IMR-90 (cell line): ENCODE measurements around the gene GAGE12H. TPM values are rescaled to one million over a fixed set of nuclear protein-coding genes. Genes with fewer than 3 reads are reported as not detected.

Source experiments
- ATAC-seq: fragments of 200-7000 bp; cut with Tn5 transposase; 2 replicates; pipeline ENCODE4 v1.9.1; 2020; ENCODE audit warnings: low read depth, mild to moderate bottlenecking, moderate library complexity
- BruUV-seq: library from RNA; stranded (reverse); fragments of 400-500 nt; replicated peaks from 2 replicates; lab custom pipeline; 2021; lab: Mats Ljungman, UMichigan
- CTCF ChIA-PET: fragments of 300-600 bp; formaldehyde crosslinking; extraction: SDS; loops from one replicate; lab custom pipeline; 2021; ENCODE audit warnings: antibody characterized with exemption; lab: Yijun Ruan, JAX
- POLR2A ChIA-PET: fragments of 300-600 bp; sonication (Branson Sonifier 250); formaldehyde crosslinking; loops from one replicate; lab custom pipeline; 2022; ENCODE audit warnings: antibody characterized with exemption; ENCODE audit not compliant: unreplicated experiment; lab: Charles Lee
- DNase-seq: peaks from one replicate; pipeline ENCODE4 v3.0.0; 2013
- H2AFZ ChIP-seq: replicated peaks from 2 replicates; pipeline ENCODE3; 2013; ENCODE audit warnings: low read length, mild to moderate bottlenecking; ENCODE audit not compliant: poor library complexity
- H2AK5ac ChIP-seq: 2 replicates; pipeline ENCODE4 v1.6.1; 2013; ENCODE audit warnings: low read depth, low read length, inconsistent platforms
- H2AK9ac ChIP-seq: replicated peaks from 2 replicates; pipeline ENCODE3; 2013; ENCODE audit warnings: mild to moderate bottlenecking, low read depth, low read length, moderate library complexity; ENCODE audit not compliant: poor library complexity
- H2BK120ac ChIP-seq: 2 replicates; pipeline ENCODE4 v1.6.1; 2013; ENCODE audit warnings: low read depth, low read length, inconsistent platforms
- H2BK15ac ChIP-seq: 3 replicates; pipeline ENCODE4 v1.6.1; 2013; ENCODE audit warnings: low read depth, low read length, inconsistent platforms
- H2BK20ac ChIP-seq: 2 replicates; pipeline ENCODE4 v1.6.1; 2013; ENCODE audit warnings: low read depth, mild to moderate bottlenecking, inconsistent platforms, low read length, moderate library complexity
- H2BK5ac ChIP-seq: 2 replicates; pipeline ENCODE4 v1.6.1; 2013; ENCODE audit warnings: mild to moderate bottlenecking, low read depth, low read length, inconsistent platforms; ENCODE audit not compliant: poor library complexity, severe bottlenecking
- H3K14ac ChIP-seq: replicated peaks from 2 replicates; pipeline ENCODE4 v1.6.1; 2013; ENCODE audit warnings: low read depth, low read length, inconsistent platforms
- H3K18ac ChIP-seq: 2 replicates; pipeline ENCODE4 v1.6.1; 2013; ENCODE audit warnings: low read depth, low read length, control low read depth
- H3K23ac ChIP-seq: 2 replicates; pipeline ENCODE4 v1.6.1; 2013; ENCODE audit warnings: low read depth, low read length, inconsistent platforms
- H3K27ac ChIP-seq: 2 replicates; pipeline ENCODE4 v1.5.1; 2013; ENCODE audit warnings: mild to moderate bottlenecking, control low read depth, low read length; ENCODE audit not compliant: insufficient read depth
- H3K27me3 ChIP-seq: 2 replicates; pipeline ENCODE4 v1.6.1; 2013; ENCODE audit warnings: low read length; ENCODE audit not compliant: control insufficient read depth, insufficient read depth
- H3K36me3 ChIP-seq: 2 replicates; pipeline ENCODE4 v1.6.1; 2013; ENCODE audit warnings: low read length, mixed read lengths; ENCODE audit not compliant: control insufficient read depth, insufficient read depth
- H3K4ac ChIP-seq: 2 replicates; pipeline ENCODE4 v1.6.1; 2013; ENCODE audit warnings: low read depth, low read length, inconsistent platforms
- H3K4me1 ChIP-seq: 2 replicates; pipeline ENCODE4 v1.6.1; 2013; ENCODE audit warnings: low read length, mixed read lengths; ENCODE audit not compliant: control insufficient read depth, insufficient read depth
- H3K4me2 ChIP-seq: 2 replicates; pipeline ENCODE4 v1.6.1; 2013; ENCODE audit warnings: low read depth, mild to moderate bottlenecking, control low read depth, low read length, moderate library complexity
- H3K4me3 ChIP-seq: 2 replicates; pipeline ENCODE4 v1.5.1; 2013; ENCODE audit warnings: low read depth, mild to moderate bottlenecking, control low read depth, low read length, moderate library complexity; ENCODE audit not compliant: insufficient read depth
- H3K56ac ChIP-seq: 2 replicates; pipeline ENCODE4 v1.6.1; 2013; ENCODE audit warnings: low read length, inconsistent platforms; ENCODE audit not compliant: insufficient read depth; ENCODE audit errors: extremely low read depth
- H3K79me1 ChIP-seq, 2 experiments: 2 replicates each; pipeline ENCODE4 v1.6.1; 2013; ENCODE audit warnings: low read length in 2 of 2, inconsistent platforms in 1 of 2, low read depth in 1 of 2
- H3K9ac ChIP-seq: 2 replicates; pipeline ENCODE4 v1.6.1; 2013; ENCODE audit warnings: low read depth, low read length, control low read depth
- H3K9me1 ChIP-seq: 2 replicates; pipeline ENCODE4 v1.6.1; 2013; ENCODE audit warnings: low read length, inconsistent platforms; ENCODE audit not compliant: insufficient read depth
- H3K9me3 ChIP-seq: 2 replicates; pipeline ENCODE4 v1.6.1; 2013; ENCODE audit warnings: low read length; ENCODE audit not compliant: control insufficient read depth, insufficient read depth
- H4K20me1 ChIP-seq: 2 replicates; pipeline ENCODE4 v1.6.1; 2013; ENCODE audit warnings: low read length, inconsistent platforms; ENCODE audit not compliant: insufficient read depth
- H4K5ac ChIP-seq: 2 replicates; pipeline ENCODE4 v1.6.1; 2013; ENCODE audit warnings: mild to moderate bottlenecking, low read depth, low read length, control low read depth
- H4K8ac ChIP-seq, 2 experiments: 2 replicates each; pipeline ENCODE4 v1.6.1; 2013; ENCODE audit warnings: low read depth in 2 of 2, low read length in 2 of 2, control low read depth in 1 of 2, inconsistent platforms in 1 of 2
- H4K91ac ChIP-seq: 2 replicates; pipeline ENCODE4 v1.6.1; 2013; ENCODE audit warnings: low read depth, low read length, inconsistent platforms; ENCODE audit not compliant: insufficient read depth
- BHLHE40 ChIP-seq: fragments of 150-350 bp; IDR thresholded peaks from 2 replicates; pipeline ENCODE4 v1.6.1; 2016; ENCODE audit warnings: mild to moderate bottlenecking, low read depth, low read length
- CEBPB ChIP-seq: IDR thresholded peaks from 2 replicates; pipeline ENCODE4 v1.6.1; 2012; ENCODE audit warnings: low read depth, low read length, improper control_type of control experiment
- CHD1 ChIP-seq: IDR thresholded peaks from 2 replicates; pipeline ENCODE4 v1.6.1; 2012; ENCODE audit warnings: low read depth, low read length, improper control_type of control experiment
- ELK1 ChIP-seq: fragments of 150-350 bp; IDR thresholded peaks from 2 replicates; pipeline ENCODE4 v1.6.1; 2016; ENCODE audit warnings: low read depth, mild to moderate bottlenecking, low read length, moderate library complexity, borderline replicate concordance
- FOS ChIP-seq: fragments of 150-350 bp; IDR thresholded peaks from 2 replicates; pipeline ENCODE4 v1.6.1; 2016; ENCODE audit warnings: low read depth, low read length
- MAFK ChIP-seq: IDR thresholded peaks from 2 replicates; pipeline ENCODE4 v1.6.1; 2012; ENCODE audit warnings: low read depth, low read length, improper control_type of control experiment
- MAZ ChIP-seq: IDR thresholded peaks from 2 replicates; pipeline ENCODE4 v1.6.1; 2012; ENCODE audit warnings: low read depth, mild to moderate bottlenecking, low read length, improper control_type of control experiment, moderate library complexity, borderline replicate concordance
- MXI1 ChIP-seq: IDR thresholded peaks from 2 replicates; pipeline ENCODE4 v1.6.1; 2012; ENCODE audit warnings: low read depth, mild to moderate bottlenecking, low read length, moderate library complexity, borderline replicate concordance
- NFE2L2 ChIP-seq: fragments of 150-350 bp; IDR thresholded peaks from 2 replicates; pipeline ENCODE4 v1.6.1; 2016; ENCODE audit warnings: low read depth, mild to moderate bottlenecking, low read length
- POLR2A ChIP-seq: IDR thresholded peaks from 2 replicates; pipeline ENCODE4 v1.6.1; 2012; ENCODE audit warnings: mild to moderate bottlenecking, low read depth, low read length
- RAD21 ChIP-seq: IDR thresholded peaks from 2 replicates; pipeline ENCODE4 v1.6.1; 2012; ENCODE audit warnings: low read length, improper control_type of control experiment
- RCOR1 ChIP-seq: IDR thresholded peaks from 2 replicates; pipeline ENCODE4 v1.6.1; 2012; ENCODE audit warnings: mild to moderate bottlenecking, low read length, improper control_type of control experiment; ENCODE audit not compliant: insufficient replicate concordance
- RFX5 ChIP-seq: IDR thresholded peaks from 2 replicates; pipeline ENCODE4 v1.8.0; 2012; ENCODE audit warnings: low read depth, mild to moderate bottlenecking, low read length, moderate library complexity
- SMC3 ChIP-seq: fragments of 150-350 bp; IDR thresholded peaks from 2 replicates; pipeline ENCODE4 v1.6.1; 2016; ENCODE audit warnings: low read depth, mild to moderate bottlenecking, antibody characterized with exemption, low read length, moderate library complexity
- USF2 ChIP-seq: fragments of 150-350 bp; IDR thresholded peaks from 2 replicates; pipeline ENCODE4 v1.6.1; 2017; ENCODE audit warnings: mild to moderate bottlenecking, antibody characterized with exemption, low read length, low read depth
- WGBS, 2 experiments: methylation state at CpG; one replicate each; pipeline versions ENCODE4 v1.1.5 to v1.1.7; 2013; ENCODE audit warnings: missing lambda C conversion rate in 2 of 2; ENCODE audit not compliant: insufficient read length in 1 of 2; ENCODE audit errors: extremely low coverage in 2 of 2; 5-methylcytosine and 5-hydroxymethylcytosine counted together
- dilution Hi-C: fragments of 300-500 bp; cut with HindIII; formaldehyde crosslinking; loops from one replicate; pipeline ENCODE4 v1.14.3; 2018; ENCODE audit warnings: low sequenced_read_pairs; ENCODE audit not compliant: unreplicated experiment
- in situ Hi-C: fragments of 300-500 bp; cut with MboI; formaldehyde crosslinking; loops from 3 replicates; pipeline ENCODE4 v1.14.3; 2019; ENCODE audit warnings: low sequenced_read_pairs, inconsistent platforms, mixed read lengths
- intact Hi-C: fragments of 100-400 bp; cut with micrococcal nuclease; formaldehyde crosslinking; loops from 2 replicates; pipeline ENCODE4 v1.10.0; 2022
- polyA plus RNA-seq, 3 experiments: library from polyadenylated mRNA; depleted of rRNA; stranded (reverse); fragments of >200 nt; gene quantifications; 2 replicates each; pipeline ENCODE4 v1.2.3, GENCODE V29; 2012; ENCODE audit warnings: low replicate concordance in 1 of 3
- total RNA-seq: library from RNA; depleted of rRNA; stranded (reverse); fragments of >200 nt; gene quantifications from 2 replicates; pipeline ENCODE4 v1.2.3, GENCODE V29; 2012
- TF ChIP-seq, protein P1 (sequence below): conservative IDR thresholded peaks from 2 replicates; pipeline ENCODE4 v1.5.1; 2012; ENCODE audit warnings: mild to moderate bottlenecking, low read depth, low read length, improper control_type of control experiment

Gene GAGE12H
- total and polyA plus RNA-seq, 2 of the 4 experiments (the other 2 are of a cell fraction), result not detected

DNA sequence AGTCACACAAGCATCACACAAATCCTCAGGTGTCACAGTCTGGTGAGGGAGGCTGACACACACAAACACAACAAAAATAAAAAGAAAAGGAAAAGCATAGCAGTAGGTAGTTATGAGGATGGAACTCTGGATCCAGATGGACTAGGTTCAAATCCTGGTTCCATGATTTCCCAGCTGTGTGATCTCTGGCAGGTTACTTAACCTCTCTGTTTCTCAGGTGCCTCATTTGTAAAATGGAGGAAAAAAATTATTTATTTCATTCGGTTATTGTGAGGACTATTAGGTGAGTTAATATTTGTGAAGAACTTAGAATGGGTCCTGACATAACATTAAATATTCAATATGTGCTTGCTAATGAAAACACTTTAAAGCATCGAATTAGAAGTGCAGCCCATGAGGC is 38.8 kb downstream of the GAGE12H start:
- Histone ChIP-seq H2AFZ (no peak overlapping the region), H4K8ac (no peak overlapping the region), H2BK20ac (no peak overlapping the region), H3K27me3 (no peaks in the 10 kb centered on the region), H3K4ac (no peak overlapping the region), H2AK9ac (no peak overlapping the region), H3K4me2 (no peak overlapping the region), H3K4me1 (no peaks in the 10 kb centered on the region), H3K56ac (no peak overlapping the region), H3K4me3 (no peak overlapping the region), H2BK15ac (no peak overlapping the region), H3K23ac (no peak overlapping the region), H3K14ac (no peak overlapping the region), H3K36me3 (no peaks in the 10 kb centered on the region), H3K79me1 (no peaks in the 10 kb centered on the region), H3K9me3 (no peaks in the 10 kb centered on the region; the same call in 1 of the 2 replicates), H2AK5ac (no peak overlapping the region), H4K5ac (no peak overlapping the region), H3K9me1 (no peaks in the 10 kb centered on the region), H3K27ac (no peak overlapping the region), H2BK5ac (no peak overlapping the region), H2BK120ac (no peak overlapping the region), H3K9ac (no peak overlapping the region), H4K20me1 (no peaks in the 10 kb centered on the region), H4K91ac (no peak overlapping the region), H3K18ac (no peak overlapping the region)
- no peak for ATAC-seq
- TF ChIP-seq SMC3 (no peak), CHD1 (no peak), POLR2A (no peak), MAZ (no peak), MXI1 (no peak), USF2 (no peak), FOS (no peak), ELK1 (no peak), RAD21 (no peak), RFX5 (no peak), NFE2L2 (no peak), RCOR1 (no peak), BHLHE40 (no peak), CEBPB (no peak), MAFK (no peak)
- TF ChIP-seq, protein P1, sequence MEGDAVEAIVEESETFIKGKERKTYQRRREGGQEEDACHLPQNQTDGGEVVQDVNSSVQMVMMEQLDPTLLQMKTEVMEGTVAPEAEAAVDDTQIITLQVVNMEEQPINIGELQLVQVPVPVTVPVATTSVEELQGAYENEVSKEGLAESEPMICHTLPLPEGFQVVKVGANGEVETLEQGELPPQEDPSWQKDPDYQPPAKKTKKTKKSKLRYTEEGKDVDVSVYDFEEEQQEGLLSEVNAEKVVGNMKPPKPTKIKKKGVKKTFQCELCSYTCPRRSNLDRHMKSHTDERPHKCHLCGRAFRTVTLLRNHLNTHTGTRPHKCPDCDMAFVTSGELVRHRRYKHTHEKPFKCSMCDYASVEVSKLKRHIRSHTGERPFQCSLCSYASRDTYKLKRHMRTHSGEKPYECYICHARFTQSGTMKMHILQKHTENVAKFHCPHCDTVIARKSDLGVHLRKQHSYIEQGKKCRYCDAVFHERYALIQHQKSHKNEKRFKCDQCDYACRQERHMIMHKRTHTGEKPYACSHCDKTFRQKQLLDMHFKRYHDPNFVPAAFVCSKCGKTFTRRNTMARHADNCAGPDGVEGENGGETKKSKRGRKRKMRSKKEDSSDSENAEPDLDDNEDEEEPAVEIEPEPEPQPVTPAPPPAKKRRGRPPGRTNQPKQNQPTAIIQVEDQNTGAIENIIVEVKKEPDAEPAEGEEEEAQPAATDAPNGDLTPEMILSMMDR, result no peak
- ChIA-PET CTCF (no interaction called here), POLR2A (no interaction called here)
- no CpG with 5 or more reads among the region's 2 CpGs for WGBS, 2 experiments
- in situ Hi-C loops, result no loop called here
- intact Hi-C loops, result no loop called here
- no peak for DNase-seq
- dilution Hi-C loops, result no loop called here
- BruUV-seq, result no TSS peak
